GM12892 (cell line): ENCODE measurements around the gene MAP3K5.

ENCODE experiments used
- POLR2A ChIP-seq: IDR thresholded peaks from 2 replicates; pipeline ENCODE4 v1.6.1; 2011; ENCODE audit warnings: low read depth, low read length, control low read depth
- POLR2AphosphoS5 ChIP-seq: IDR thresholded peaks from 2 replicates; pipeline ENCODE4 v1.6.1; 2011; ENCODE audit warnings: low read depth, low read length, control low read depth
- TAF1 ChIP-seq: IDR thresholded peaks from 2 replicates; pipeline ENCODE4 v1.6.1; 2011; ENCODE audit warnings: low read depth, mild to moderate bottlenecking, control low read depth, low read length, borderline replicate concordance

GRCh38 chr6:136527831-136528230 lies 264.4 kb downstream of the MAP3K5 start:
- TF ChIP-seq POLR2AphosphoS5, result no peak
- no peak for TF ChIP-seq POLR2A
- TF ChIP-seq TAF1, result no peak
